Naive thymus-derived CD8-positive, alpha-beta T cell (primary cell): ENCODE data around the gene UNC5C. TPM values are rescaled to one million over a fixed set of nuclear protein-coding genes. Genes with fewer than 3 reads are reported as not detected.

ENCODE experiments used
- ATAC-seq, 2 donors: fragments of 150-1000 bp; cut with Tn5 transposase in 1 of 2; sonication (Bioruptor Pico), chemical (Tn5 transposase) in 1 of 2; 1 replicate in 1 of 2; 2 replicates in 1 of 2; pipeline ENCODE4 v1.10.0; 2021; ENCODE audit warnings: mild to moderate bottlenecking in 2 of 2, moderate library complexity in 2 of 2
- POLR2A ChIA-PET: fragments of 350-600 bp; sonication (Branson Sonifier 250); formaldehyde crosslinking; loops from one replicate; lab custom pipeline; 2021; ENCODE audit warnings: antibody characterized with exemption; lab: Charles Lee
- DNase-seq, 10 donors: peaks; one replicate each; pipeline versions ENCODE4 v3.0.0 to v3.0.0-alpha.2; 2020 to 2022
- H3K27ac Mint-ChIP-seq, 10 donors: one replicate each; pipeline ENCODE4 v1.8.0; 2020 to 2022; ENCODE audit warnings: mild to moderate bottlenecking in 10 of 10, mixed read lengths in 10 of 10, moderate library complexity in 4 of 10, inconsistent platforms in 1 of 10
- H3K27me3 Mint-ChIP-seq, 5 donors: one replicate each; pipeline ENCODE4 v1.8.0; 2021 to 2022; ENCODE audit warnings: mixed read lengths in 5 of 5
- H3K36me3 Mint-ChIP-seq, 3 donors: one replicate each; pipeline ENCODE4 v1.8.0; 2020 to 2022; ENCODE audit warnings: mixed read lengths in 3 of 3, mild to moderate bottlenecking in 2 of 3, inconsistent platforms in 1 of 3
- H3K4me1 Mint-ChIP-seq, 4 donors: one replicate each; pipeline ENCODE4 v1.8.0; 2021 to 2022; ENCODE audit warnings: mixed read lengths in 4 of 4
- H3K4me3 Mint-ChIP-seq, 10 donors: one replicate each; pipeline ENCODE4 v1.8.0; 2020 to 2022; ENCODE audit warnings: mild to moderate bottlenecking in 10 of 10, mixed read lengths in 10 of 10, moderate library complexity in 6 of 10, inconsistent platforms in 1 of 10
- H3K9me3 Mint-ChIP-seq, 9 donors: one replicate each; pipeline ENCODE4 v1.8.0; 2020 to 2022; ENCODE audit warnings: mixed read lengths in 9 of 9, mild to moderate bottlenecking in 3 of 9, inconsistent platforms in 1 of 9, moderate library complexity in 1 of 9
- polyA plus RNA-seq, 3 donors: library from polyadenylated mRNA; unstranded; fragments of 300-500 nt; fragmentation: Illumina TruSeq; gene quantifications; one replicate each; pipeline ENCODE4 v1.2.3, GENCODE V29; 2021
- total RNA-seq, 8 experiments: library from RNA in 2 of 8; stranded (reverse) in 2 of 8; gene quantifications; one replicate each; pipeline ENCODE4 v1.2.3 and lab custom pipeline; 2021 to 2026

The UNC5C gene
- total and polyA plus RNA-seq, 5 experiments from 2014 or later = not detected

DNA sequence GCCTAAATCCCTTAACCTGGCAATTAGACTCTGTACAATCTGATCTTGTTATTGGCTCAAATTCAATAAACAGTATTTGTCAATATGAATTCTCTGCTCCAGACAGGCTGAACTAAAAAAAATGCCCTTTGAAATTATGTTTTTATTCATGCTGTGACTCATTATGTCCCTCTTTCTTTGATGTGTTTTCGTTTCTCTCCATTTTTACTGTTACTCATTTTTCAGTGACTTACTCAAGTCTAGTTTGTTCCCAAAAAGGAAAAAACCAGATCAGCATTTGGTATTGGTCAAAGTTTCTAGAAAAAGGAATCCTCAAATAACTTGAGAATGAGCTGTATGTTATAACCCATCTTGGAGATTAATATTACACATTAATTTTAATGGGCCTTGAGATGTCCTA, 40.4 kb downstream of the UNC5C start:
- H3K4me1 Mint-ChIP-seq = peaks cover 0 to 2% (median 0%) of the 10 kb centered on the region in 4 donors
- no peak for DNase-seq

DNA sequence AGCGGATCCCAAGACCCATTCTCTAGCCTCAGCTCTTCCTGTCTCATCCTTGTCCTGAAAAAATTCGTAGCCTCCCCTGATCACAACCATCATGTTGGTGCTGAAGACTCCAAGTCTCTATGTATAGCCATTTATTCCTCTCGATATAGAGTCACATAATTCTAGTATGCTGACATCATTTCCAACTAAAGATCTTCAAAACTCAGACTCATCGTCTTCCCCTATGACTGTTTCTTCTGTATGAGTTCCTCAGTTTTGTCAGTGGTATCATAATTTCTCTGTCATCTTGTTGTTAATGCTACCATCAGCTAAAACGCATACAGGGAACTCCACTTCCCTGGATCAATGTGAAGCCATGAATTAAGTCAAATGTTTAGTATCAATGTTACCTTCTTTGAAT, 41.2 kb downstream of the UNC5C start:
- Mint-ChIP-seq H3K27me3 (peaks cover 0 to 15% (median 2%) of the 10 kb centered on the region in 5 donors), H3K27ac (no peak overlapping the region), H3K4me3 (no peak overlapping the region), H3K4me1 (peaks cover 0 to 2% (median 0%) of the 10 kb centered on the region in 4 donors), H3K9me3 (no peaks in the 10 kb centered on the region), H3K36me3 (no peaks in the 10 kb centered on the region)
- no peak for DNase-seq
- POLR2A ChIA-PET = no interaction called here
- ATAC-seq = no peak

More for the DNA sequence above, 40.4 kb downstream of the UNC5C start:
- Mint-ChIP-seq H3K36me3 (no peaks in the 10 kb centered on the region), H3K9me3 (no peaks in the 10 kb centered on the region), H3K27ac (no peak overlapping the region), H3K27me3 (peaks cover 0 to 15% (median 2%) of the 10 kb centered on the region in 5 donors), H3K4me3 (no peak overlapping the region)
- POLR2A ChIA-PET = no interaction called here
- no peak for ATAC-seq

DNA sequence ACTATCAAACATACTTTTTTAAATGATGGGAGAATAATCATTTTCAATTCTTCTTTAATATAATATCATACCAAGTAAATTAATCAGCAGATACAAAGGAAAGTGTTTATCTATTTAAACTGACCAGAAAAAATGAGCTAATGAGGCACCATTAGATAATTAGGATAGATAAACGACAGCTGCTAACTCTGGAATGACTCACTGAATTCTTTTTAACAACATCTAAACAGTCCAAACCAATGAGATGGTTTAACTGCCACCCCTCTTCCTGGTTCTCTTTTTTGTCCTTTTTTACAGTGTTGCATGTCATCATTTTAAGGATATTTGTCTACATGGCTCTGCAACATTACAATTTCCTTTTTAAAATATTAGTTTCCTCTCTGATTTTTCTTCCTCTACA, 41.6 kb downstream of the UNC5C start:
- no peak for ATAC-seq
- peaks cover 0 to 2% (median 0%) of the 10 kb centered on the region in 4 donors for H3K4me1 Mint-ChIP-seq
- POLR2A ChIA-PET = no interaction called here
- H3K36me3 Mint-ChIP-seq = no peaks in the 10 kb centered on the region
- peaks cover 0 to 15% (median 2%) of the 10 kb centered on the region in 5 donors for H3K27me3 Mint-ChIP-seq
- H3K9me3 Mint-ChIP-seq = no peaks in the 10 kb centered on the region
- no peak overlapping the region for H3K27ac Mint-ChIP-seq
- no peak for DNase-seq
- H3K4me3 Mint-ChIP-seq = no peak overlapping the region

DNA sequence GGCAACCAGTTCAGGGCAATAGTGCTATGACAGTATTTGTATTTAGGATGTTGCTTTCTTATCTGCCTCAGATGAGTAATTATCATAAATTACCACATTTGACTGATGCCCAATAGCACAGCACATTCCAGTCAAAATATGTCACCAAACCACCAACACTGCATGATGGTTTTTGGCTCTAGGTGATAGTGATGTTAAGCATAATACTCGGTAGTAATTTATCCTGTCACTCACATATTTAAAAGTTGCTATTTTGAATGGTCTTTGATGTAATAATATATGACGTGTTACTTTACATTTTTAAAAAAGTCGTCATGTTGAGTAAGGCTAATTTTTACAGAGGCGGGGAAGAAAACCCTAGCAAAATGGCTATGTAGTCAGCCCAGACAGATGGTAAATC, 42.5 kb downstream of the UNC5C start:
- H3K9me3 Mint-ChIP-seq = no peaks in the 10 kb centered on the region

DNA sequence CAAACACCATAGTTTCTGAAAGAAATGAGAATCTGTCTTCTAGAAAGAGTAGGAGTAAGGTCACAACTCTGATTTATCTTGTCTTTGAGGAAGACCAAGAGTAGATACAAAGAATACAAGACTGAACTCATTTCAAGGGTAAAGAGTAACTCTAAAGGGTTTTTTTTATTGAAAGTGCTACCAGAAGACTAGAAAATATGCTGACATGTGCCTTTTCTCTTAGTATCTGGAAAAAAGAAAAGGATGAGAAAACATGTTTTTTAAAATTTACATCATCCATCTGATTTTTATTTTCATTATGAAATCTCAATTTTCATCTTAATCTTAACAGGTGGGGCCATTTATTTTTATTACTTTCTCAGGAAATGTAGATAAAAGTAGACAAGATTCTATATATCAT, 43.0 kb downstream of the UNC5C start:
- H3K27me3 Mint-ChIP-seq = peaks cover 0 to 10% (median 2%) of the 10 kb centered on the region in 5 donors
- H3K36me3 Mint-ChIP-seq = no peaks in the 10 kb centered on the region
- H3K4me3 Mint-ChIP-seq = no peak overlapping the region
- POLR2A ChIA-PET = no interaction called here
- DNase-seq = no peak
- no peak overlapping the region for H3K27ac Mint-ChIP-seq
- no peaks in the 10 kb centered on the region for H3K4me1 Mint-ChIP-seq
- H3K9me3 Mint-ChIP-seq = no peaks in the 10 kb centered on the region
- no peak for ATAC-seq

More for the DNA sequence above, 42.5 kb downstream of the UNC5C start:
- H3K4me1 Mint-ChIP-seq = no peaks in the 10 kb centered on the region
- ATAC-seq (no peak), DNase-seq (no peak)
- POLR2A ChIA-PET = no interaction called here
- peaks cover 0 to 10% (median 2%) of the 10 kb centered on the region in 5 donors for H3K27me3 Mint-ChIP-seq
- H3K4me3 Mint-ChIP-seq = no peak overlapping the region
- no peaks in the 10 kb centered on the region for H3K36me3 Mint-ChIP-seq
- no peak overlapping the region for H3K27ac Mint-ChIP-seq

DNA sequence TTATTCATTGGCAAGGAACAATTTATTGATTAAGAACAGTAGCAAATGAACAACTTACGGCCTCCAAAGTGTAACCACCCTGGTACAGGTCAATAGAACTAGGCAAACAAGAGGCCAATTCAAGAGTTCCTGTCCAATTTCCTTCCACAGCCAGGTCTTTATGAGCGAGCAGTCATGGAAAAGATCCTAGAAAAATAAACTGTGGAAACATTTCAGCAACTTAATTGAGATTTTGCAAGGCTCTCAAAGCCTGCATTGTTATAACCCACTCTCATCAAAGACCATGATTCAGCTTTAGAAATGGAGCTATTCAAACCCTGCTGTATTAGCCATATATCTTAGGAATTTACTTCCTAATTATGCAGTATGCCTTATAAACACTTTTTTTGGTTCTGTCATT, 43.6 kb downstream of the UNC5C start:
- Mint-ChIP-seq H3K4me3 (no peak overlapping the region), H3K4me1 (no peaks in the 10 kb centered on the region), H3K36me3 (no peaks in the 10 kb centered on the region), H3K27ac (no peak overlapping the region), H3K9me3 (no peaks in the 10 kb centered on the region), H3K27me3 (peaks cover 0 to 10% (median 1%) of the 10 kb centered on the region in 5 donors)
- no peak for ATAC-seq
- DNase-seq = no peak
- POLR2A ChIA-PET = no interaction called here

DNA sequence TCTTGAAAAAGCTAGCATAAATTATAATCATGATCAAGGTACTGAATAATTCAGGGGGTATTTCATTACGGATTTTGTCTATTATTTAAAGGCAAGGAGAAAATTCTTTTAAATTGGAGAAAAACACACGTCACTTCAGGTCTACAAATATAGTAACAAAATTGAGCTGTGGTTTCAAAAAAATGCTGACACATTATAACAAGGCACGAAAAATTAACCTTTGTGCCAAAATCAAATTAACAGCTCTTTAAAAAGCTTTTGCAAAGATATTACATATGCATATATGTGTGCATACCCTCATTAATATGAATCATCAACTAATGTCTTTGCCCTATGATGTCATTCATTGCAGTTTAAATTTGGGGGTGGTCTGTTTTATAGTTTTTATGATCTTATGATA, 44.3 kb downstream of the UNC5C start:
- H3K4me3 Mint-ChIP-seq = no peak overlapping the region
- no peaks in the 10 kb centered on the region for H3K4me1 Mint-ChIP-seq
- H3K27ac Mint-ChIP-seq = no peak overlapping the region
- no peak for DNase-seq
- POLR2A ChIA-PET = no interaction called here
- H3K9me3 Mint-ChIP-seq = no peaks in the 10 kb centered on the region
- H3K27me3 Mint-ChIP-seq = peaks cover 0 to 10% (median 1%) of the 10 kb centered on the region in 5 donors
- H3K36me3 Mint-ChIP-seq = no peaks in the 10 kb centered on the region
- no peak for ATAC-seq

DNA sequence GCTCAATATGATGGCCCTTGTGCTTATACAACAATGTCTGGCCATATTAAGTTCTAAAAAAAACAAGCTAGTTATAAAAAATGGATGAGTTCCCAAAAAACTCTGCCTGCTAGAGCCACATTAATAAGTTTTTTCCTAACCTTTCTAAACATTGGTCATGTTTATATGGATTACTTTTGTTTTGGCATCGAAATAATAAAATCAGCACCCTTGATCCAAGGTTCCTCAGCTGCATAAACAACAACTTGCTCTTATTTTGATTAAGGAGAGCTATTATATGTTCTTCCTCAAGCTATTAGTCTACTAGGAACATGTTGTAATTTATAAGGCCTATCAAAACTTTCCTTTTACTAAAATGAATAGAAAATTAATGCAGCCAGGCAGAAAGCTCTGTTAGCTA, 48.4 kb downstream of the UNC5C start:
- no peak for ATAC-seq
- POLR2A ChIA-PET = no interaction called here
- Mint-ChIP-seq H3K36me3 (no peaks in the 10 kb centered on the region), H3K27me3 (peaks cover 0 to 3% (median 0%) of the 10 kb centered on the region in 5 donors), H3K4me1 (no peaks in the 10 kb centered on the region), H3K27ac (no peak overlapping the region), H3K9me3 (peaks cover 0 to 4% (median 0%) of the 10 kb centered on the region in 9 donors), H3K4me3 (no peak overlapping the region)
- DNase-seq = no peak

DNA sequence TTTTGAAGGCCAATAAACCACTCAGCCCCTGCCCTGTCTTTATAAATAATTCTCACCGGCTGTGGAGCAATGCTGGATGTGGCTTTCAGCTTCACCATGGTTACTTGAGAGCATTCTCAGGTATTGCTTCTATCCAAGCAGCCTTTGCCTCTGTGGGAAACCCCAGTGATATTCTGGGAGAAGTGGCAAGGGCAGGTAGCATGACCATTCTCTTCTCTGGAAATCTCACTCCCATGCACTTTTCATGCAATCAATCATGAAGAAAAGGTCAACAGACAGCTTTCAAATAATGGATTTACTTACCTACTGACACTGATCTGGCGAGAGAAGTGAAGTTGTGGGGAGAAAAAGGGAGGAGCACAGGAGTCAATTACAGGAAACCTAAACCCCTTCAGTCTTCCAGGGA, 49.5 kb downstream of the UNC5C start:
- no peak overlapping the region for H3K27ac Mint-ChIP-seq
- ATAC-seq (no peak), DNase-seq (no peak)
- H3K36me3 Mint-ChIP-seq = no peaks in the 10 kb centered on the region
- no peak overlapping the region for H3K4me3 Mint-ChIP-seq
- POLR2A ChIA-PET = no interaction called here
- H3K9me3 Mint-ChIP-seq = peaks cover 0 to 4% (median 0%) of the 10 kb centered on the region in 9 donors
- H3K4me1 Mint-ChIP-seq = no peaks in the 10 kb centered on the region
- H3K27me3 Mint-ChIP-seq = peaks cover 0 to 3% (median 0%) of the 10 kb centered on the region in 5 donors

DNA sequence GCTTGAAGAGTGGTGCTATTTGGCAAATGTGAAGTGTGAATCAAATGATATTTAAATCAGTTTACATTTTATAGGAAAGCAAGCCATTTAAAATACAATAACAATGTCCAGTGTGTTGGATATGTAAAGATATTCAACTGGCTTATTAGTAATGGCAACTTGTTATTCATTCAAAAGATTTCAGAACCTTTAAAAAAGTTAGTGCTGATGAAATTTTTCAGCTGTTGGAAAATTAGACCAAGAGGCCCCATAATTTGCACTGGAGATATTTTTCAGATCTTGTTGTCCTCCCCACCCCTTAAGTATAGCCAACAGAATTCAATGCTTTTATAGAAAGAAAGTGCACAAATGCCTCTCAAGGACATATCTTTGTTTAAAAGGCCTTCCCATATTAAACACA, 54.6 kb downstream of the UNC5C start:
- Mint-ChIP-seq H3K27ac (no peak overlapping the region), H3K4me3 (no peak overlapping the region), H3K9me3 (peaks cover 0 to 4% (median 0%) of the 10 kb centered on the region in 9 donors), H3K36me3 (no peaks in the 10 kb centered on the region), H3K27me3 (no peaks in the 10 kb centered on the region), H3K4me1 (no peaks in the 10 kb centered on the region)
- no peak for ATAC-seq
- POLR2A ChIA-PET = no interaction called here
- no peak for DNase-seq

DNA sequence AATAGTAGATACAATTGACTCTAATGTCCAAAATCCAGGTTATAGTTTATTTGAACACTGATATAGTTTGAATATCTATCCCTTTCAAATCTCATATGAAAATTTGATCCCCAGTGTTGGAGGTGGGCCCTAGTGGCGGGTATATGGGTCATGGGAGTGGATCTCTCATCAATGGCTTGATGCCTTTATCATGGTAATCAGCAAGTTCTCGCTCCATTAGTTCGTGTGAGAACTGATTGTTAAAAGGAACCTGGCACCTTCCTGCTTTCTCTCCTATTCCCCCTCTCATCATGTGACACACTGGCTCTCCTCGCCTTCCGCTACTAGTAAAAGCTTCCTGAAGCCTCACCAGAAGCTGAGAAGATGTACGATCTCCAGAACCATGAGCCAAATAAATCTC, 70.1 kb downstream of the UNC5C start:
- Mint-ChIP-seq H3K4me3 (no peak overlapping the region), H3K27ac (no peak overlapping the region), H3K36me3 (no peaks in the 10 kb centered on the region), H3K27me3 (peaks cover 0 to 3% (median 0%) of the 10 kb centered on the region in 5 donors), H3K4me1 (no peaks in the 10 kb centered on the region), H3K9me3 (no peaks in the 10 kb centered on the region)
- POLR2A ChIA-PET = no interaction called here
- ATAC-seq (no peak), DNase-seq (no peak)

DNA sequence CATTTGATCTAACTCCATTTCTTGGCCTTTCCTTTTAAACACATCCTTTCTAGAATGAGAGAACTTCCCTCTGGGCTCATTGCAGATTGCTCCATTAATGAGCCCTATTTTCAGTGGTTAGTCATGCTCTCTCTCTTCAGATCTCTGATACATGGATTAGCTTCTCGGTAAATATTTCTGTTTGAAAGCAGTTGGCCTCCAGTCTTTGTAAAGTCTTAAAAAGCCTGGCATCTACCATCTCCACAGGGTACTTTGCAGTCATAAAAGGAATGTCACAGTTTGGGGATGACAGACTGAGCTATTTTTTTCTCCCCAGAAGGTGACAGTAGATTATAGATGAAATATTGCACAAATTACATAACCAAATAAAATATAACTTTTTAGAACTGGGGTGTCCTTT, 72.7 kb downstream of the UNC5C start:
- H3K27ac Mint-ChIP-seq = no peak overlapping the region
- POLR2A ChIA-PET = no interaction called here
- H3K9me3 Mint-ChIP-seq = no peaks in the 10 kb centered on the region
- ATAC-seq (no peak), DNase-seq (no peak)
- no peak overlapping the region for H3K4me3 Mint-ChIP-seq
- peaks cover 0 to 3% (median 0%) of the 10 kb centered on the region in 5 donors for H3K27me3 Mint-ChIP-seq
- H3K36me3 Mint-ChIP-seq = no peaks in the 10 kb centered on the region
- no peaks in the 10 kb centered on the region for H3K4me1 Mint-ChIP-seq

DNA sequence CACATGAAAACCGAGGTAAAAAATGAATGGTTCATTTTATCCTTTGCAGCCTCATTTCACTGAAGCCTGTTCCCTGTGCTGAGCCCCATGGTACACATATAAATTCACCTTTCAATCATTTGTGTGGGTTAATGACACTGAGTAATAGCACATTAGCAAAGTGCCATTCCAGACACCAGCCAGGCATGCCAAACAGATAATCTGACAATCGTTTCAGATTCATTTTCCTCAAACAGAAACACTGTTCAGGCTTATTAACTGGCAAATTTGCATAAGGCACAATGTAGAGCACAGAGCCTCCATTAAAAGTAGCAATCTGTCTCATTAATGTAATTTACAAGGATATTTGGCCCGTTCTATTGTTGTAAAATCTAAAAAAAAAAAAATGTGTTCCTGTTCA, 76.2 kb downstream of the UNC5C start:
- H3K27me3 Mint-ChIP-seq = peaks cover 0 to 4% (median 0%) of the 10 kb centered on the region in 5 donors
- H3K4me1 Mint-ChIP-seq = no peaks in the 10 kb centered on the region
- H3K9me3 Mint-ChIP-seq = peaks cover 0 to 3% (median 0%) of the 10 kb centered on the region in 9 donors
- no peaks in the 10 kb centered on the region for H3K36me3 Mint-ChIP-seq
- ATAC-seq (no peak), DNase-seq (no peak)
- POLR2A ChIA-PET = no interaction called here
- H3K4me3 Mint-ChIP-seq = no peak overlapping the region
- no peak overlapping the region for H3K27ac Mint-ChIP-seq

DNA sequence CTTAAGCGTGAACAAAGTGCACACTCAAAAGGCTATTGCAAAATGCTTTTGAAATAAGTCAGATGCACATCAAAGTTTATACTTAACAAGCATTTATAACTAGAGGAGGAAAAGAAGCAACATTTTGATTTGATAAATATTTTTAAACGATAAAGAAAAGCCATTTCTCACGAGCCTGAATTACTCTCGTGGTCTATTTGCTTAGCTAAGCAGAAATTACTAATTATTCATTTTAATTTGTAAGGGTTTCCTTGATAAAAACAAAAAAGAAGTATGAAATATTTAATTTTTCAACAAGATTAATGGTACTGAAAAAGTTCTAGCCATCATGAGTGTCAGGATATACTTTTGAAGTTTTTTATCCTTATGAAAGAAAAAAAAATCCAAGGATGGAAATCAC, 78.2 kb downstream of the UNC5C start:
- no peak overlapping the region for H3K4me3 Mint-ChIP-seq
- no peaks in the 10 kb centered on the region for H3K36me3 Mint-ChIP-seq
- POLR2A ChIA-PET = no interaction called here
- DNase-seq (no peak), ATAC-seq (no peak)
- H3K27ac Mint-ChIP-seq = no peak overlapping the region
- H3K4me1 Mint-ChIP-seq = no peaks in the 10 kb centered on the region
- peaks cover 0 to 3% (median 0%) of the 10 kb centered on the region in 9 donors for H3K9me3 Mint-ChIP-seq
- H3K27me3 Mint-ChIP-seq = peaks cover 0 to 4% (median 0%) of the 10 kb centered on the region in 5 donors
